DND-41 (cell line): ENCODE results near the gene NRG2.

Experiments
- ATAC-seq: fragments of 200-7000 bp; cut with Tn5 transposase; 3 replicates; pipeline ENCODE4 v1.9.1; 2021; ENCODE audit warnings: low read depth; ENCODE audit not compliant: insufficient read depth
- DNase-seq: peaks from one replicate; pipeline ENCODE4 v3.0.0-alpha.2; 2020
- H2AFZ ChIP-seq: 2 replicates; pipeline ENCODE4 v1.6.0; 2012; ENCODE audit warnings: low read depth, low read length
- H3K27ac ChIP-seq: 2 replicates; pipeline ENCODE4 v1.5.1; 2012; ENCODE audit warnings: low read length, inconsistent platforms
- H3K27me3 ChIP-seq: fragments of 200-600 bp; sonication (generic); 2 replicates; pipeline ENCODE4 v1.6.0; 2012; ENCODE audit warnings: low read length, mild to moderate bottlenecking, inconsistent platforms; ENCODE audit not compliant: insufficient read depth, poor library complexity
- H3K36me3 ChIP-seq: 2 replicates; pipeline ENCODE4 v1.5.1; 2012; ENCODE audit warnings: low read length, inconsistent platforms; ENCODE audit not compliant: insufficient read depth
- H3K4me1 ChIP-seq: 2 replicates; pipeline ENCODE4 v1.5.1; 2012; ENCODE audit warnings: mild to moderate bottlenecking, low read length; ENCODE audit not compliant: insufficient read depth
- H3K4me2 ChIP-seq: 2 replicates; pipeline ENCODE4 v1.6.0; 2012; ENCODE audit warnings: mild to moderate bottlenecking, moderate library complexity, low read length, inconsistent platforms; ENCODE audit not compliant: insufficient read depth
- H3K4me3 ChIP-seq, 2 experiments: fragments of 200-600 bp in 1 of 2; shearing (Covaris generic) in 1 of 2; 2 replicates each; pipeline ENCODE4 v1.5.1; 2012 to 2016; ENCODE audit warnings: inconsistent platforms in 2 of 2, low read length in 2 of 2, mild to moderate bottlenecking in 2 of 2, low read depth in 1 of 2, moderate library complexity in 1 of 2
- H3K79me2 ChIP-seq: 2 replicates; pipeline ENCODE4 v1.6.0; 2012; ENCODE audit warnings: low read length, inconsistent platforms; ENCODE audit not compliant: insufficient read depth
- H3K9ac ChIP-seq: 2 replicates; pipeline ENCODE4 v1.6.0; 2012; ENCODE audit warnings: low read depth, mild to moderate bottlenecking, inconsistent platforms, low read length, moderate library complexity
- H3K9me3 ChIP-seq: 2 replicates; pipeline ENCODE4 v1.5.1; 2012; ENCODE audit warnings: low read length, moderate library complexity, mild to moderate bottlenecking, inconsistent platforms; ENCODE audit not compliant: insufficient read depth, severe bottlenecking
- H4K20me1 ChIP-seq: 2 replicates; pipeline ENCODE4 v1.6.0; 2012; ENCODE audit warnings: low read length; ENCODE audit not compliant: insufficient read depth
- EZH2 ChIP-seq: IDR thresholded peaks from 3 replicates; pipeline ENCODE4 v1.6.1; 2012; ENCODE audit warnings: borderline replicate concordance, low read depth, mild to moderate bottlenecking, moderate library complexity, low read length, inconsistent platforms; ENCODE audit not compliant: severe bottlenecking
- TF ChIP-seq, protein P1 (sequence below): IDR thresholded peaks from 2 replicates; pipeline ENCODE4 v1.5.1; 2012; ENCODE audit warnings: borderline replicate concordance, low read length, moderate library complexity, mild to moderate bottlenecking; ENCODE audit not compliant: poor library complexity, severe bottlenecking; ENCODE audit errors: extremely low read depth

The NRG2 gene

DNA sequence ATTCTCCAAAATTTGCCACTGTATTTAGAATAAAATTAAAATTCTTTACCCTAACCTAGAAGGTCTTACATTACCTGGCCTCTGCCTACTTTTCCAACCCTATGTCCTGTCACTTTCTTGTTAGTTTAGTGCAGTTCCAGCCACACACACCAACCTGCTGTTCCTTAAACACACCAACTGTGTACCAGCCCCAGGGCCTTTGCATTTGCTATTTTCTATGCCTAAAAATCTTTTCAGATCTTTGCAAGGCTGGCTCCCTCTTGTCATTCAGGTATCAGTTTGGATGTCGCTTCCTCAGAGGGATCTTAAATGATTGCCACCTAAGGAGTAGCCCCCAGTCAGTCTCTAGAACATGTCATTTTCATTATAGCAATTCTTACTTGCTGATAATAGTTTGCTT lies 17.7 kb upstream of the NRG2 start:
- H3K4me3 ChIP-seq: no peak overlapping the region
- H3K4me1 ChIP-seq: no peaks in the 10 kb centered on the region
- H3K27me3 ChIP-seq: peaks cover 38% of the 10 kb centered on the region
- H3K9me3 ChIP-seq: no peaks in the 10 kb centered on the region
- ATAC-seq: no peak
- DNase-seq: no peak
- no peaks in the 10 kb centered on the region for H4K20me1 ChIP-seq
- no peaks in the 10 kb centered on the region for H3K36me3 ChIP-seq
- H3K27ac ChIP-seq: no peak overlapping the region
- TF ChIP-seq, protein P1, sequence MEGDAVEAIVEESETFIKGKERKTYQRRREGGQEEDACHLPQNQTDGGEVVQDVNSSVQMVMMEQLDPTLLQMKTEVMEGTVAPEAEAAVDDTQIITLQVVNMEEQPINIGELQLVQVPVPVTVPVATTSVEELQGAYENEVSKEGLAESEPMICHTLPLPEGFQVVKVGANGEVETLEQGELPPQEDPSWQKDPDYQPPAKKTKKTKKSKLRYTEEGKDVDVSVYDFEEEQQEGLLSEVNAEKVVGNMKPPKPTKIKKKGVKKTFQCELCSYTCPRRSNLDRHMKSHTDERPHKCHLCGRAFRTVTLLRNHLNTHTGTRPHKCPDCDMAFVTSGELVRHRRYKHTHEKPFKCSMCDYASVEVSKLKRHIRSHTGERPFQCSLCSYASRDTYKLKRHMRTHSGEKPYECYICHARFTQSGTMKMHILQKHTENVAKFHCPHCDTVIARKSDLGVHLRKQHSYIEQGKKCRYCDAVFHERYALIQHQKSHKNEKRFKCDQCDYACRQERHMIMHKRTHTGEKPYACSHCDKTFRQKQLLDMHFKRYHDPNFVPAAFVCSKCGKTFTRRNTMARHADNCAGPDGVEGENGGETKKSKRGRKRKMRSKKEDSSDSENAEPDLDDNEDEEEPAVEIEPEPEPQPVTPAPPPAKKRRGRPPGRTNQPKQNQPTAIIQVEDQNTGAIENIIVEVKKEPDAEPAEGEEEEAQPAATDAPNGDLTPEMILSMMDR: no peak
- TF ChIP-seq EZH2: no peak
- H3K4me2 ChIP-seq: no peak overlapping the region
- H3K79me2 ChIP-seq: no peaks in the 10 kb centered on the region
- H2AFZ ChIP-seq: no peak overlapping the region
- H3K9ac ChIP-seq: no peak overlapping the region

DNA sequence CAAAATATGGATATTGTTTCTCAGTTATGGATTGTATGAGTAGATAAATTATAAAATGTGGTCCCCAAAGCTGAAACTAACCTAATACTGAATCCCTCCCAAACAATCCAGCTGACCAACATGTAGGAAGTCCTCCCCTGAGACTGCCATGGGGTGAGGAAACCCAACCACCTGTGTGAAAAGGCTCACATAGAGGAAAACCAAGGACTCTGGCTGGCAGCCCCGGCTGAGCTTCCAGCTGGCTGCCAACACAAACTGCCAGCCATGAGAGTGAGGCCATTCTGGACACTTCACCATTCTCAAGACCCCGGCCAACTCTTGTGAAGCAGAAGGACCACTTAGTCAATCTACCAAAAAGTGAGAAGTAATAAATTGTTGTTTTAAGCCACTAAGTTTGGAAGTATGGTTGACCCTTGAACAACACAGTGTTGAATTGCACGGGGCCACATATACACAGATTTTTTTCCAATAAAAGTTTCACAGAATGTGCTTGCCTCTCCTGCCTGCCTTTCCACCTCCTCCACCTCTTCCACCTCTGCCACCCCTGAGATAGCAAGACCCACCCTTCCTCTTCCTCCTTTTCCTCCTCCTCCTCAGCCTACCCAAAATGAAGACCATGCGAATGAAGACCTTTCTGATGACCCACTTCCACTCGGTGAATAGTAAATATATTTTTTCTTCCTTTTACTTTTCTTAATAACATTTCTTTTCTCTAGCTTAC lies 15.3 kb upstream of the NRG2 start:
- TF ChIP-seq, protein P1: no peak
- no peak for TF ChIP-seq EZH2
- H3K4me3 ChIP-seq: no peak overlapping the region
- H4K20me1 ChIP-seq: no peaks in the 10 kb centered on the region
- ATAC-seq: no peak
- H3K9me3 ChIP-seq: no peaks in the 10 kb centered on the region
- H3K9ac ChIP-seq: no peak overlapping the region
- peaks cover 38% of the 10 kb centered on the region for H3K27me3 ChIP-seq
- H3K27ac ChIP-seq: no peak overlapping the region
- no peak for DNase-seq
- no peak overlapping the region for H3K4me2 ChIP-seq
- H3K79me2 ChIP-seq: no peaks in the 10 kb centered on the region
- H2AFZ ChIP-seq: no peak overlapping the region
- H3K4me1 ChIP-seq: no peaks in the 10 kb centered on the region
- no peaks in the 10 kb centered on the region for H3K36me3 ChIP-seq

DNA sequence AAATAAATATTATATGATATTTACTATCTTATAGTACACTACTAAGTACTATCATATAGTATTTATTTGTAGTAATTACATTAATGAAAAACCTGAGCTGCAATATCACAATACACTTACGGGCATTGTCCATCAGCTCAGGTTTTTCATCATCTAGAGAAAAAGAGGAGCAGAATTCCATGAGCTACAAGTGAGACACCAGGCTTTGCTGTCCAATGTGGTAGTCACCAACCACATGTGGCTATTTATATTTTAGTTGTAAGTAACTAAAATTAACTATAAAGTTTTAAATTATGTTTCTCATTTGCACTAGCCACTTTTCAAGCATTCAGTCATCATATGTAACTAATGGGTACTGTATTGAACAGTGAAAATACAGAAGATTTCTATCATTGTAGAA lies 13.8 kb upstream of the NRG2 start:
- no peaks in the 10 kb centered on the region for H3K9me3 ChIP-seq
- TF ChIP-seq, protein P1: no peak
- no peak for TF ChIP-seq EZH2
- no peaks in the 10 kb centered on the region for H3K79me2 ChIP-seq
- peaks cover 44% of the 10 kb centered on the region for H3K27me3 ChIP-seq
- no peaks in the 10 kb centered on the region for H4K20me1 ChIP-seq
- no peak overlapping the region for H3K27ac ChIP-seq
- H3K4me2 ChIP-seq: no peak overlapping the region
- no peaks in the 10 kb centered on the region for H3K36me3 ChIP-seq
- H2AFZ ChIP-seq: no peak overlapping the region
- no peak overlapping the region for H3K9ac ChIP-seq
- no peak for DNase-seq
- no peaks in the 10 kb centered on the region for H3K4me1 ChIP-seq
- H3K4me3 ChIP-seq: no peak overlapping the region
- ATAC-seq: no peak

DNA sequence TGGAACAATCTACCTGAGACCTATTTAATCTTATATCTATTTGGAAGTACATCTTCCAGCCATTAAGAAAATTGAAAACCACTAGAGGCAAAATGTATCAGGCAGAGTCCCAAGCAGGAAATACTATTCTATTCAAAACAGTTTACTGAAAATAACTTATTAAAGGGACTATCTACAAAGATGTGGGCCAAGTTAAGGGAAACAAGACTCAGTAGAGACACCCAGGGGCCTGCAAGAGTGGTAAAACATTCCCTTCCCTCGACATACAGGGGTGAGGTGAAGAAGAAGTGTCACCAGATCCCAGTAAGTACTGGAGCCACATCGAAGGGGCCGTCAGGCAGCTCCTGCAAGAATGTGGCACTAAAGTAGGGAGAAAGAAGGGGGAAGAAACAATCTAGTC lies 12.1 kb upstream of the NRG2 start:
- DNase-seq (no peak), ATAC-seq (no peak)
- TF ChIP-seq, protein P1: no peak
- TF ChIP-seq EZH2: no peak
- Histone ChIP-seq H4K20me1 (no peaks in the 10 kb centered on the region), H3K4me2 (no peak overlapping the region), H3K4me3 (no peak overlapping the region), H2AFZ (no peak overlapping the region), H3K27me3 (peaks cover 42% of the 10 kb centered on the region), H3K4me1 (no peaks in the 10 kb centered on the region), H3K79me2 (no peaks in the 10 kb centered on the region), H3K9ac (no peak overlapping the region), H3K27ac (no peak overlapping the region), H3K36me3 (no peaks in the 10 kb centered on the region), H3K9me3 (no peaks in the 10 kb centered on the region)
